Activated CD8-positive, alpha-beta memory T cell treated with anti-CD3 and anti-CD28 coated beads, Interleukin-2, amount 50 U/mL, for 4 hours (primary cell): ENCODE measurements around the gene MACROH2A2.
"Not testable (repeated sequence)": the region's sequence is repeated elsewhere in the genome, so short reads cannot be mapped to it uniquely, and the experiment has no call there.

Experiments used
- DNase-seq: peaks from one replicate; pipeline ENCODE4 v3.0.0-alpha.2; 2020

MACROH2A2 gene

GRCh38 chr10:70052462-70053217 lies at the start of gene MACROH2A2:
MACROH2A2 (plus strand) TSS chr10:70052846; CDS start chr10:70075659, 22,813 bp downstream.
- DNase-seq = no peak

DNA sequence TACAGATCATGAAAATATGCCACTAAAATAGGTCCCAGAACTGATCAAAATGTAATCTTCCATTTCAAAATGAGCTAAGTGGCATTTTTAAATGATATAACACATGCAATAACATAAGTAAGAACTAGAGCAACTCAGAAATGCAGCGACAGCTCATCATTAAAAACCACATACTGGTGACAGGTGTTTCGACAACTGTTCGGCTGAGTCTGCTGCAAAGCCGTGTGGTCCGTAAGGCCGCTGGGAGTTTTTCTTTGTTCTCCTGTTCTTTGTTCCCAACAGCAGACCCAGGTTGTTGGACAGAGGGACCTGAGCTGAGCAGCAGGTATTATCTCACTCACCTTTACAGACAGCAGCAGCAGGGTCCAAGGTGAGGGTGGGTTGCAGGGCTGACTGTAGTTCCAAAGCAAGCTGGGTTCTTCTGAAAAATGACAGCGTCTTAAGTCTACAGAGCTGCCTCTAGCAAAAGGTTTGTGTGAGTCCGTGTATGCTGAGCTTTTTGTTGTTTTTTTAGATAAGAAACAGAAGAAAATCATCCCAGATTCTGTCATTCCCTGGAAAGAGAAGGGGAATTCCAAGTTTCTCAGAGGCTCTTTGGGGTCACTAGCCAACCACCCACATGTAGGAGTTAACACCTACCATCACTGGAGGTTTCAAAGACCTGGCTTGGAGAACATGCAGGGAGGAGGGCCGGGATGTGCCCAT lies 45.4 kb upstream of the MACROH2A2 start:
- DNase-seq = no peak

GRCh38 chr10:70031215-70031614 lies 21.4 kb upstream of the MACROH2A2 start:
- no peak for DNase-seq

GRCh38 chr10:70032667-70033289 lies 19.9 kb upstream of the MACROH2A2 start:
- DNase-seq = no peak

- no peak for DNase-seq
Observed at GRCh38 chr10:70034232-70034631, 18.4 kb upstream of the MACROH2A2 start.

- DNase-seq = no peak
Observed at GRCh38 chr10:70035531-70035930, 17.1 kb upstream of the MACROH2A2 start.

DNA sequence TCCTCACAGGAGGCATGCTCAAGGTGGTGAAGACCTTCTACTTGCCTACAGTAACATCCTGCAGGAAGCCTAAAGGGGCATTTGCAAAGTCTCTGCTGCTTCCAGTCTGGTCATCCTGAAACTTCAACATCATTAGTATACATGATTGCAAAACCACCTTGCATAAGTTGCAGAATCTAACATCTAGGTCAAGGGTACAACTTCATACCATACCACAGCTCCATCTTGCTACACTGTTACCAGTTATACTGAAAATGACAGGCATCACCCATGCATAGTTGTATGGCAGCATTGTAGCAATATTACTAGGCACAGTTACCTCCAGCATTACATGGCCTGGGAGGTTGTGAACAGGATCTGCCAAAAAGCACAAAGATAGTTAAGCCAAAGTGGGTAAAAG lies 13.7 kb upstream of the MACROH2A2 start:
- DNase-seq = no peak

DNA sequence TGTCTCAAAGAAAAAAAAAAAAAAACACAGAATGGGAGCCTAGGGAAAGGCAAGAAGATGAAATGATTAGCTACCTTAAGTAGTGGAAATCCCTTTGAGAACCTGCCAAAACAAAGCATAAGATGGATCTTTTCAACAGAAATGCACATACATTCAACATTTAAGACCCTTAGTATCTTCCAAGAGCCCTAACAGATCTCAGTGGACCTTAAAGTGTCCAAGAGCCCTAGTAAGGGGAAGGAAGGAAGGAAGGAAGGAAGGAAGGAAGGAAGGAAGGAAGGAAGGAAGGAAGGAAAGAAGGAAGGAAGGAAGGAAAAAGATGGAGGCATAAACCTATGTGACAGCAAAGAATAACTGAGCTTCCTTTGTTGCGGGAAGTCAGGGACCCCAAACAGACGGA lies 11.6 kb upstream of the MACROH2A2 start:
- no peak for DNase-seq

GRCh38 chr10:70041739-70042138 lies 10.9 kb upstream of the MACROH2A2 start:
- DNase-seq = not testable (repeated sequence)

GRCh38 chr10:70047066-70047465 lies 5.6 kb upstream of the MACROH2A2 start:
- DNase-seq = not testable (repeated sequence)

- no peak for DNase-seq
Observed at GRCh38 chr10:70048030-70048723, 4.5 kb upstream of the MACROH2A2 start.

GRCh38 chr10:70051848-70052247 lies 798 bp upstream of the MACROH2A2 start:
- DNase-seq = no peak

- DNase-seq = no peak
Observed at GRCh38 chr10:70053218-70053840, 683 bp downstream of the MACROH2A2 start.

- no peak for DNase-seq
Observed at GRCh38 chr10:70053841-70054288, 1.2 kb downstream of the MACROH2A2 start.

GRCh38 chr10:70054902-70055301 lies 2.3 kb downstream of the MACROH2A2 start:
- DNase-seq = no peak

DNA sequence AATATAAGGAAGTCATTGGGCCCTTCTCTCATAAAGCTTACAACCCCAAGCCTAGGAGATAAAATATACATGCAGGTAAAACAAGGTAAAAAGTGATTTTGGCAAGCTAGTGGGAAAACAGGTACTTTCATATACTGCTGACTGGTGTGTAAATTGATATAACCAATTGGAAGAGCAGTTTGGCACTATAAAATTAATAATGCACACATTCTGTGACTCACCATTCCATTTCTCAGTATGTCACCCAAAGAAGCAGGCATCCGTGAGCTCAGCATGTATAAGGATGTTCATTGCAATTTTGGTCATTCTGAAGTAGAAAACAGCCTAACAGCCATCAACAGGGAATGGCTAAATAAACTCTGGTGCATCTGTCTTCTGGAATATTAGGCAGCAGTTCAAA lies 2.9 kb downstream of the MACROH2A2 start:
- no peak for DNase-seq

GRCh38 chr10:70057306-70057705 lies 4.7 kb downstream of the MACROH2A2 start:
- no peak for DNase-seq

DNA sequence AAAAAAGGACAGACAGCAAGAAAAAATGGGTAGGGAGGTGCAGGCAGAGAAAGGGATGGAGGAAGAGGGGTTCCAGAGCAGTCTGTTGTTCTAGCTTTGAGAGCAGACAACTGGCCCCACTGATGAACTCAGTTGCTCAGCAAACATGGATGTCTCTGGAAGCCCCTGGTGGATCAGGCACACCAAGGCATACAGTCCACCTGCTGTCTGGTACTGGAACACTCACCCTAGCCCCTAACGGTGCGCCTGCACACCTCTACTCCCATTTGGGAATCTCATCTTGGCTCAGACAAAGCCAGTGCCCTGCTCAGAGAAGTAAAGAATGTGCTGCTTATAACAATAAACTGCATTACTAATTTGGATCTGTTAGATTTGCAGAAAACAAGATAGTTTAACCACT lies 7.7 kb downstream of the MACROH2A2 start:
- no peak for DNase-seq

GRCh38 chr10:70063418-70064098 lies 10.9 kb downstream of the MACROH2A2 start:
- no peak for DNase-seq

GRCh38 chr10:70064486-70064885 lies 11.8 kb downstream of the MACROH2A2 start:
- DNase-seq = no peak

GRCh38 chr10:70066190-70066589 lies 13.5 kb downstream of the MACROH2A2 start:
- no peak for DNase-seq

DNA sequence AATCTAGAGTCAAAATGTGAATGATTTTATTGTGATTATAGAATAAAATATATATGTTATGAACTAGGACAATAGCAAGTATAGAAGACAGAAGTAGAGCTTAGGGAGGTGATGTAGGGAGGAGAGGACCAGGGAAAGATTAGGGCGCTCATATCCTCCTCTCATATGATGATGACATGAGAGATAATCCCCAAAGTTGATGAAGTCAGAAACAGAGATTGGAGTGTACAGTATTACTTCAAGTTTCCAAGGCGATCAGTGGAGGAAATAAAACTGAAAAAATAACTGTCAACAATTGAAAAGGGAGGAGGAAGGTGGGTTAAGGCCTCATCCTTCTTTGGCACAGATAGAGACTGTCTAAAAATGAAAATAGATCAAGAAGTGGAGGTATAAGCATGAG lies 14.9 kb downstream of the MACROH2A2 start:
- DNase-seq = no peak
